HG02973 (cell line): ENCODE measurements around the gene ABR.
"Not testable (repeated sequence)": the region's sequence is repeated elsewhere in the genome, so short reads cannot be mapped to it uniquely, and the experiment has no call there.

Experiments used
- ATAC-seq: cut with Tn5 transposase; IDR thresholded peaks from one replicate; pipeline ENCODE4 v1.9.1; 2021; ENCODE audit warnings: moderate library complexity; ENCODE audit not compliant: unreplicated experiment

Gene ABR

GRCh38 chr17:1150863-1151600 is 28.7 kb downstream of the ABR start:
- no peak for ATAC-seq

DNA sequence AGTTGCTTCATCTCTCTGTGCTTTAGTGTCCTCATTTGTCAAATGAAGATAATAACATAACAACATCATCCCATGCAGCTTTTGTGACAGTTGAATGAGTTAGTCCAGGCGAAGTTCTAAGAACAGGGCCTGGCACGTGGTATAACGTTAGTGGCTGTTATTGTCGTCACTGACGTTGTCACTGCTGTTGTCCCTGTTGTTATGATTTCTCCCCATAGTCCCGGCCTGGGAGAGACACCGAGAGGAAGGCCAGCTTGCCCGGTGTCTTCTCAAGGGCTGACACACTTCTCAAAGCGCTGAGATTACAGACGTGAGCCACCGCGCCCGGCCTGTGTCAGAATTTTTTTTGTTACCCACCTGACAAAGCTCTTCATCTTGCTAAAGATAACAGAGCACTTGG is 29.9 kb downstream of the ABR start:
- ATAC-seq, result no peak

GRCh38 chr17:1147664-1148063 is 32.1 kb downstream of the ABR start:
- no peak for ATAC-seq

- ATAC-seq, result no peak
Measured at GRCh38 chr17:1146561-1147265, 33.1 kb downstream of the ABR start.

- ATAC-seq, result no peak
Measured at GRCh38 chr17:1145311-1145986, 34.3 kb downstream of the ABR start.

GRCh38 chr17:1144162-1144561 is 35.6 kb downstream of the ABR start:
- ATAC-seq, result no peak

DNA sequence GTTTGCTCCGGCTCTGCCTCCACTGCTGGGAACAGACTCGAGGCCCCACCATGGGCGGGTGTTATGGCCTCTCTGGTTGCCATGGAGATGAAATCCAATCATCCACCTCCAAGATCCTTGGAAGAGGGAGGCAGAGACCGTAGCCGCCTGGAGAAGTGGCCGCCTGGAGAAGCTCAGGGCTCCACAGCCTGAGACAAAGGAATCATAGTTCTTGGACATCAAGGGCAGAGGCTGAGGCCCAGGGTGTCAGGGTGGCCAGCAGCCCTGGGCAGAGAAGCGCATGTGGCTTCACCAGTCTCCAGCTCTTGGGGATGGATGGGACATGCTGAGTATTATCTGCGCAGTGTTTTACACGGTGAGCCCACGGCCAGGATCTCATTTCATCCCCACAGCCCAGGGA is 36.2 kb downstream of the ABR start:
- no peak for ATAC-seq

DNA sequence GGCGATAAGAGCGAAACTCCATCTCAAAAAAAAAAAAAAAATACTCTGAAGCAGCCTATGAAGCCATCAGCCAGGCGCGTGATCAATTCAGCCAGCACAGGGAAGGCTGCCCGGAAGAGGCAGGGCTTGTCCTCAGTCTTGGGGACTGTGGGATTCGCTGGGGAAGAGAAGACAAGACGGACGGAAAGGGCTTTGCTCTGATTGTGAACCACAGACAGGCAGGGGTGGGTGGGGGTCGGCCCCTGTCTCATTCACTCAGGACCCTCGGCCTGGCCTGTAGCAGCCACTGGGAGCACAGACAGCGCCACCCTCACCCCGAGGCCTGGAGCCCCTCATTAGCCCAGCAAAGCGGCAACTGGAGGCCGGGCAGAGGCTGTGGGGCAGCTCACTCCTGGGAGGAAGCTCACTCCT is 37.2 kb downstream of the ABR start:
- ATAC-seq, result no peak

DNA sequence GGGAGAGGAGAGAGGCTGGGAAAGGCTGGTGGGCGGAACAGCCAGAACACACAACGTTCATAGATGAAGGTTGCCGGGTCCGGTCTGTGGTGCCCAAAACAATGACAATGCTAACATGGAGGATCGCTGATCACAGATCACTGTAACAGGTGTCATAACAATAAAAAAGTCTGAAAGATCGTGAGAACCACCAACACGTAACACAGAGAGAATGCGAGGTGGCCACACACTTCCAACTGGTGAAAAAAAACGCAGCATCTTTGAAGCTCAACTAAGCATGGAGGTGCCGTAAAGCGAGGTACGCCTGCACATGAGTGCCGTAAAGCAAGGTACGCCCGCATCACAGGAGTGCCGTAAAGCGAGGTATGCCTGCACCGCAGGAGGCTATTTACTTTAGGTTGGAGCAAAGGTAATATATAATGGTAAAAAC is 42.3 kb downstream of the ABR start:
- ATAC-seq, result no peak

- ATAC-seq, result no peak
Measured at GRCh38 chr17:1136748-1137147, 43.0 kb downstream of the ABR start.

- no peak for ATAC-seq
Measured at GRCh38 chr17:1134634-1135324, 45.0 kb downstream of the ABR start.

DNA sequence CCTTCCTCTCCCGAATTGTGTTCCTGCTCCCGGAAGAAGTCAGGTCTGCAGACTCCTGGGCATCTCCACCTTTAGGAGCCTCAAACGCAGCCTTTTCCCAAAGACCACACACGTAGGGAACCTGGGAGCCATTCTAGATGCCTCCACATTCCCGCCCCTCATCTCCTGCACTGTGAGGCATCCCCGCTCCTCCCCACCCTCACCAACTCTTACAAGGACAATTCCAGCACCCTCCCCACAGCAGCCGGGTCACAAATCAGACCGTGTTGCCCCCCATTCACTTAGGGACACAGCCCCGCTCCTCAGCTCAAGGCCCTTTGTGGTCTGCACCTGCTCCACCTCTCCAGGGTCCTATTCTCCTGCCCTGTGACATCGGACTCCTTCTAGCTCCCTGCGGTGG is 49.6 kb downstream of the ABR start:
- no peak for ATAC-seq

DNA sequence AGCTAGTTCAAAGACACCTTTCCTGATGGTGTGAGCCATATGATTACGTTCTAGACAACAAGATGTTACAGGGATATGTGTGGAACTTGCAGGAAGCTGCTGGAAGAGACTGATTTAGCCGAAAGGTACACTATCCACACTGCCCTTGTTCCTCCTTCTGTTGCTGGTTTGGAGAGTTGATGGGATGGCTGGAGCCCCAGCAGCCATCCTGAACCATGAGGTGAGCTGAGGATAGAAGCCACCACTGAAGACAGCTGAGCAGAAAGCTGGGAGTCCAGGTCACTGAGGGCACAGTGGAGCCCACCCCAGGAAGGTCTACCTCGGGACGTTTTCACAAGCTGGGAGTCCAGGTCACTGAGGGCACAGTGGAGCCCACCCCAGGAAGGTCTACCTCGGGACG is 51.3 kb downstream of the ABR start:
- not testable (repeated sequence) for ATAC-seq

DNA sequence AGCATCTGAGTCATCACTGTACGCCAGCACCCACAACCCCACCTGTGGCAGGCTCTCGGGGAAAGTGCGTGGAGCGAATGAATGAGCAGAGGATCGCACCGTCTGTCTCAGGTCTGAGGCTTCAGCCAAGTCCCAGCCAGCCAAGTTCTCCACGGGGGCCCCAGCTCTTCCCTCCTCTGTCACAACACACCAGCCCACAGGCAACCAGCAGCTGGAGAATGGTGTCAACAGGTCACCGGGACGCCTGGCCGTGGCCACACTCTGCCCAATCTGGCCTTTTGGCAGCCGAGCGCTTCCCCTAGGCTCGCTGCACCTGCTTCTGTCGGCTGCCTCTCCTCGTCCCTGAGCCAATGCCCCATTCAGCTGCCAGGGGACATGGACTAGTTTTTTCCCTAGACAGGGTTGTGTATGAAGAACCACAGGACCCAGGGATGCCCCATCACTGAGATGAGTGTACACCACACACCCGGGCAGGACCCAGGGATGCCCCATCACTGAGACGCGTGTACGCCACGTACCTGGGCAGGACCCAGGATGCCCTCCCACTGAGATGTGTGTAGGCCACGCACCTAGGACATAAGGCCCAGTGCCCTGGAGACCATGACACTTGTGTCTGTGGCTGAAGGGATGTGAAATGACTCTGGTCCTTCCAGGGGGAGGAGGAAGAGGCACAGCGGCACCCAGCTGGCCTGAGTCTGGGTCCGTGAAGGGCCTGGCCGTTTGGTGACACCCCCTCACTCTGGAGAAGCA is 52.8 kb downstream of the ABR start:
- no peak for ATAC-seq

DNA sequence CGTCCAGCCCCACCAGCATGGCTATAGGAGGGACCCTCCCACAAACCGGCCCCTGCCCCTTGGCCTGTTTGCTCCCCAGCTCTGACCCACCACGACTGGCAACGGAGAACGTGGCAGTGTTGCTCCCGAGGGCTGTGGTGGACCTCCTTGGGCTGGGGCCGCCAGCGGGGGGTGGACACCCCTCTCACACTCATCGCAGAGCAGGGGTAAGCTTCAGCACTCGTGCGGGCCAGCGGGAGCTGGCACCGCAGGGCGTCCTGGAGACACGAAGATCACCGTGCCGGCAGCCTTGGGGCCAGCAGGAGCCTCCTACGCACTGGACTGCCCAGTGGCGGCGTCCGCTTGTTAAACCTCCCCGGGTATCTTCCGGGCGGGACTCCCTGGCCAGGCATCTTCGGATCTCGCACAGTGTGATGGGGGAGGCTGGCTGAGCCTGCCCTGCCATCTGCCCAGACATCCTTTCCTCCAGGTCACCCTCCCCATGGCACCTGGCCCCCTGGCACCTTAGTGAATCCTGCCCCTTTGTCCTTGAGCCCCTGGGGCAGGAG is 53.5 kb downstream of the ABR start:
- no peak for ATAC-seq

DNA sequence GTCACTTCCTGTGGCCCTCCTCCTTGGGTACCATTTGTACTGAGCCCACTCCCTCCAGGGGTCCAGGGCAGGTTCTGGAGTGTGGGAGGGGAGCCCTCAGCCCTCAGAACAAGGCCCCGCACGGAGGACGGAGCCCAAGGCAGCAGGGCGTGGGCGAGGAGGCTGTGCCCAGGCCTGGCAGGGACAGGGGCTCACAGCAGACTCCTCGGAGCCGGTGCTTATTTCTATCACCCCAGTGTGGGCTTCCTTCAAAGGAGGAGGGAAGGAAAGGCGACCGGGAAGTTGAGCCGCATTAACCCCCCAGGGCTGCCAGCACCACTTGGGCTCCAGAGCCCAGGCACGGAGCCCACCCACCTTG is 54.0 kb downstream of the ABR start:
- ATAC-seq, result no peak

- no peak for ATAC-seq
Measured at GRCh38 chr17:1124896-1125787, 54.6 kb downstream of the ABR start.

- ATAC-seq, result no peak
Measured at GRCh38 chr17:1123921-1124715, 55.7 kb downstream of the ABR start.

DNA sequence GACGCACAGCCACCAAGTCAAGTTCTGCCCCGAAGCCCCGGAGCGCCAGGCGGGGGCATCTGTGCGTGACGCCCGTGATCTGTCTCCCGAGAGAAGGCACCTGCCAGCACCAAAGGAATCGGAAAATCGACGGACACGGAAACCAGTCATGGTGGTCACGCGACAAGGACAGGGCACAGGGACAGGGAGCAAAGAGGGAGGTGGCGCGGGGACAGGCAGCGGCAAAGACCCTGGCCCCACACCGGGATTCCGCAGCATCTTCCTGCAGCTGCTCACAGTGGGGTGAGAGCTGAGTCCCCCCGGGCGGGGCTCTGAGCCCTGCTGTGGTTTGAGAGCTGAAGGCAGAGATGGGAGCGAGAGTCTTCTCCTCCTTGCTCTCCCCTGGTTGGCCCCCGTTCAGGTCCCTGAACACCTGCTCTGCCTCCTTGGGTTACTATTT is 56.4 kb downstream of the ABR start:
- ATAC-seq, result no peak
